ENCODE results near the gene EPHA6. TPM values are rescaled to one million over a fixed set of nuclear protein-coding genes. Genes with fewer than 3 reads are reported as not detected.
"Not testable (repeated sequence)": the region's sequence is repeated elsewhere in the genome, so short reads cannot be mapped to it uniquely, and the experiment has no call there.

Gene EPHA6
- total and polyA plus RNA-seq, 2 donors (not counting 1 experiment from before 2014, with no cell fraction given): not detected

DNA sequence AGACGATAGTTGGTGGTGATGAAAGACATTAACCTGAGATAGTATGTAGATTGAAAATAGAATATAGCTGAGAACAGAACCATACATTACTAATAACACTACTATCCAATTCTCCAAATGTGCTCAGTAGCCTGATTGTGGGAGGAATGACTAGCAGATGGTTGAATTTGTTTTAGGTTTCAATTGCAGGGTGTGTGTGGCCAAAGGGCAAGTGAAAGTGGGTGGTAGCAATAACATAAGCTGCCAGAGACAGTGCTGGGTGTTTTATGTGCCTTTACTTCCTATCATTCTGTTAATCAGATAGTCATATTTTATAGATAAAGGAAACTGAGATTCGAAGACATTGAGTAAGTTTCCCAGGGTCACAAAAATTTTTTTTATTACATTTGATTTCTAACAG is 700.7 kb downstream of the EPHA6 start:
- CTCF ChIA-PET: no interaction called here
- no CpG with 5 or more reads among the region's 2 CpGs for WGBS (ENCODE audit: insufficient coverage)
- no peak overlapping the region for H3K4me3 Mint-ChIP-seq

GRCh38 chr3:97530691-97531090 is 716.3 kb downstream of the EPHA6 start:
- no peaks in the 10 kb centered on the region for H3K4me1 ChIP-seq (ENCODE audit: control insufficient read depth in 2 of 2, insufficient read depth in 2 of 2, low read length in 2 of 2)
- TF ChIP-seq, protein P1, sequence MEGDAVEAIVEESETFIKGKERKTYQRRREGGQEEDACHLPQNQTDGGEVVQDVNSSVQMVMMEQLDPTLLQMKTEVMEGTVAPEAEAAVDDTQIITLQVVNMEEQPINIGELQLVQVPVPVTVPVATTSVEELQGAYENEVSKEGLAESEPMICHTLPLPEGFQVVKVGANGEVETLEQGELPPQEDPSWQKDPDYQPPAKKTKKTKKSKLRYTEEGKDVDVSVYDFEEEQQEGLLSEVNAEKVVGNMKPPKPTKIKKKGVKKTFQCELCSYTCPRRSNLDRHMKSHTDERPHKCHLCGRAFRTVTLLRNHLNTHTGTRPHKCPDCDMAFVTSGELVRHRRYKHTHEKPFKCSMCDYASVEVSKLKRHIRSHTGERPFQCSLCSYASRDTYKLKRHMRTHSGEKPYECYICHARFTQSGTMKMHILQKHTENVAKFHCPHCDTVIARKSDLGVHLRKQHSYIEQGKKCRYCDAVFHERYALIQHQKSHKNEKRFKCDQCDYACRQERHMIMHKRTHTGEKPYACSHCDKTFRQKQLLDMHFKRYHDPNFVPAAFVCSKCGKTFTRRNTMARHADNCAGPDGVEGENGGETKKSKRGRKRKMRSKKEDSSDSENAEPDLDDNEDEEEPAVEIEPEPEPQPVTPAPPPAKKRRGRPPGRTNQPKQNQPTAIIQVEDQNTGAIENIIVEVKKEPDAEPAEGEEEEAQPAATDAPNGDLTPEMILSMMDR (IDR thresholded peaks at IDR 0.05): no peak
- no peak for TF ChIP-seq EZH2 (IDR thresholded peaks at IDR 0.05; ENCODE audit: borderline replicate concordance, insufficient read depth, low read depth, low read length, poor library complexity, severe bottlenecking)
- H3K4me3 ChIP-seq (ENCODE audit: control extremely low read depth in 1 of 5, extremely low read depth in 1 of 5, insufficient read depth in 1 of 5, low read depth in 2 of 5, low read length in 4 of 5): no peak overlapping the region
- H3K27ac ChIP-seq (ENCODE audit: low read length in 2 of 2): no peak overlapping the region
- H3K36me3 ChIP-seq (replicated peaks in 1 of 2; ENCODE audit: control extremely low read depth in 1 of 2, control insufficient read depth in 1 of 2, extremely low read depth in 1 of 2, insufficient read depth in 2 of 2, low read length in 1 of 2): no peaks in the 10 kb centered on the region
- Mint-ChIP-seq H3K9me3 (ENCODE audit: insufficient read depth) (no peaks in the 10 kb centered on the region), H3K4me1 (no peaks in the 10 kb centered on the region), H3K27me3 (no peaks in the 10 kb centered on the region), H3K27ac (no peak overlapping the region), H3K4me3 (no peak overlapping the region)
- POLR2A ChIA-PET: no interaction called here
- no peaks in the 10 kb centered on the region for H4K20me1 ChIP-seq (ENCODE audit: control insufficient read depth, insufficient read depth, low read length, poor library complexity, severe bottlenecking)
- intact Hi-C loops (cut with micrococcal nuclease): no loop called here
- no CpG with 5 or more reads among the region's 2 CpGs for WGBS (ENCODE audit: insufficient coverage)
- no peaks in the 10 kb centered on the region for H3K79me2 ChIP-seq (ENCODE audit: control insufficient read depth, insufficient read depth, low read length)
- DNase-seq (no peak), ATAC-seq (ENCODE audit: low read depth) (no peak)
- peaks cover 0 to 4% (median 0%) of the 10 kb centered on the region in 3 donors for H3K9me3 ChIP-seq (ENCODE audit: control extremely low read depth in 1 of 3, control insufficient read depth in 2 of 3, insufficient read depth in 1 of 3, low read length in 2 of 3)
- CTCF ChIA-PET: no interaction called here
- H2AFZ ChIP-seq (ENCODE audit: insufficient read depth, low read depth, low read length, poor library complexity, severe bottlenecking): no peak overlapping the region
- no peak overlapping the region for H3K4me2 ChIP-seq (replicated peaks; ENCODE audit: low read depth, low read length, poor library complexity, severe bottlenecking)
- no peak overlapping the region for H3K9ac ChIP-seq (ENCODE audit: low read length)
- H3K27me3 ChIP-seq (replicated peaks in 1 of 4; ENCODE audit: control extremely low read depth in 1 of 4, control insufficient read depth in 3 of 4, insufficient read depth in 4 of 4, low read length in 3 of 4): no peaks in the 10 kb centered on the region

More for the DNA sequence above, 700.7 kb downstream of the EPHA6 start:
- TF ChIP-seq, protein P1 (IDR thresholded peaks at IDR 0.05): no peak
- TF ChIP-seq EZH2 (IDR thresholded peaks at IDR 0.05; ENCODE audit: borderline replicate concordance, insufficient read depth, low read depth, low read length, poor library complexity, severe bottlenecking): no peak
- DNase-seq (no peak), ATAC-seq (ENCODE audit: low read depth) (no peak)
- Histone ChIP-seq H3K9ac (ENCODE audit: low read length) (no peak overlapping the region), H3K36me3 (replicated peaks in 1 of 2; ENCODE audit: control extremely low read depth in 1 of 2, control insufficient read depth in 1 of 2, extremely low read depth in 1 of 2, insufficient read depth in 2 of 2, low read length in 1 of 2) (no peaks in the 10 kb centered on the region), H3K27ac (ENCODE audit: low read length in 2 of 2) (no peak overlapping the region), H3K9me3 (ENCODE audit: control extremely low read depth in 1 of 3, control insufficient read depth in 2 of 3, insufficient read depth in 1 of 3, low read length in 2 of 3) (peaks cover 0 to 9% (median 0%) of the 10 kb centered on the region in 3 donors), H3K4me2 (replicated peaks; ENCODE audit: low read depth, low read length, poor library complexity, severe bottlenecking) (no peak overlapping the region), H3K4me3 (ENCODE audit: control extremely low read depth in 1 of 5, extremely low read depth in 1 of 5, insufficient read depth in 1 of 5, low read depth in 2 of 5, low read length in 4 of 5) (no peak overlapping the region), H3K27me3 (replicated peaks in 1 of 4; ENCODE audit: control extremely low read depth in 1 of 4, control insufficient read depth in 3 of 4, insufficient read depth in 4 of 4, low read length in 3 of 4) (no peaks in the 10 kb centered on the region), H4K20me1 (ENCODE audit: control insufficient read depth, insufficient read depth, low read length, poor library complexity, severe bottlenecking) (no peaks in the 10 kb centered on the region), H2AFZ (ENCODE audit: insufficient read depth, low read depth, low read length, poor library complexity, severe bottlenecking) (no peak overlapping the region), H3K79me2 (ENCODE audit: control insufficient read depth, insufficient read depth, low read length) (no peaks in the 10 kb centered on the region), H3K4me1 (ENCODE audit: control insufficient read depth in 2 of 2, insufficient read depth in 2 of 2, low read length in 2 of 2) (no peaks in the 10 kb centered on the region)
- H3K4me1 Mint-ChIP-seq: no peaks in the 10 kb centered on the region
- intact Hi-C loops (cut with micrococcal nuclease): no loop called here
- POLR2A ChIA-PET: no interaction called here
- no peak overlapping the region for H3K27ac Mint-ChIP-seq
- H3K27me3 Mint-ChIP-seq: no peaks in the 10 kb centered on the region
- H3K9me3 Mint-ChIP-seq (ENCODE audit: insufficient read depth): peaks cover 5% of the 10 kb centered on the region

DNA sequence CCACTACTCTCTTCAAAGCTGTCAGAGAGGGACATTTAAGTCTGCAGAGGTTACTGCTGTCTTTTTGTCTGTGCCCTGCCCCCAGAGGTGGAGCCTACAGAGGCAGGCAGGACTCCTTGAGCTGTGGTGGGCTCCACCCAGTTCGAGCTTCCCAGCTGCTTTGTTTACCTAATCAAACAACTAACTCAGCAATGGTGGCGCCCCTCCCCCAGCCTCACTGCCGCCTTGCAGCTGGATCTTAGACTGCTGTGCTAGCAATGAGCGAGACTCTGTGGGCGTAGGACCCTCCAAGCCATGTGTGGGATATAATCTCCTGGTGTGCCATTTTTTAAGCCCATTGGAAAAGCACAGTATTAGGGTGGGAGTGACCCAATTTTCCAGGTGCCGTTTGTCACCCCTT is 733.2 kb downstream of the EPHA6 start:
- CTCF ChIA-PET, H3K4me3 Mint-ChIP-seq: not testable (repeated sequence)

More for the DNA sequence above, 733.2 kb downstream of the EPHA6 start:
- H3K4me1 Mint-ChIP-seq; H3K4me3 ChIP-seq (ENCODE audit: control extremely low read depth in 1 of 5, extremely low read depth in 1 of 5, insufficient read depth in 1 of 5, low read depth in 2 of 5, low read length in 4 of 5); H3K27me3 ChIP-seq (replicated peaks in 1 of 4; ENCODE audit: control extremely low read depth in 1 of 4, control insufficient read depth in 3 of 4, insufficient read depth in 4 of 4, low read length in 3 of 4); H3K4me1 ChIP-seq (ENCODE audit: control insufficient read depth in 2 of 2, insufficient read depth in 2 of 2, low read length in 2 of 2); H3K9ac ChIP-seq (ENCODE audit: low read length); H3K4me2 ChIP-seq (replicated peaks; ENCODE audit: low read depth, low read length, poor library complexity, severe bottlenecking); H3K9me3 Mint-ChIP-seq (ENCODE audit: insufficient read depth); H3K36me3 ChIP-seq (replicated peaks in 1 of 2; ENCODE audit: control extremely low read depth in 1 of 2, control insufficient read depth in 1 of 2, extremely low read depth in 1 of 2, insufficient read depth in 2 of 2, low read length in 1 of 2); H3K79me2 ChIP-seq (ENCODE audit: control insufficient read depth, insufficient read depth, low read length); POLR2A ChIA-PET; H3K27ac ChIP-seq (ENCODE audit: low read length in 2 of 2); H3K9me3 ChIP-seq (ENCODE audit: control extremely low read depth in 1 of 3, control insufficient read depth in 2 of 3, insufficient read depth in 1 of 3, low read length in 2 of 3); DNase-seq; ATAC-seq (ENCODE audit: low read depth); H4K20me1 ChIP-seq (ENCODE audit: control insufficient read depth, insufficient read depth, low read length, poor library complexity, severe bottlenecking); H3K27ac Mint-ChIP-seq; H3K27me3 Mint-ChIP-seq; H2AFZ ChIP-seq (ENCODE audit: insufficient read depth, low read depth, low read length, poor library complexity, severe bottlenecking); intact Hi-C loops (cut with micrococcal nuclease): not testable (repeated sequence)
- WGBS (ENCODE audit: insufficient coverage): 82% methylated on average over 3 of the region's 6 CpGs

Measured in B cell (primary cell).